ENCODE results near the gene STK33. TPM values are rescaled to one million over a fixed set of nuclear protein-coding genes. Genes with fewer than 3 reads are reported as not detected.

Gene STK33
- polyA plus RNA-seq, 6 donors from 2014 or later, result 2.5 to 11.0 (median 4.9) TPM

DNA sequence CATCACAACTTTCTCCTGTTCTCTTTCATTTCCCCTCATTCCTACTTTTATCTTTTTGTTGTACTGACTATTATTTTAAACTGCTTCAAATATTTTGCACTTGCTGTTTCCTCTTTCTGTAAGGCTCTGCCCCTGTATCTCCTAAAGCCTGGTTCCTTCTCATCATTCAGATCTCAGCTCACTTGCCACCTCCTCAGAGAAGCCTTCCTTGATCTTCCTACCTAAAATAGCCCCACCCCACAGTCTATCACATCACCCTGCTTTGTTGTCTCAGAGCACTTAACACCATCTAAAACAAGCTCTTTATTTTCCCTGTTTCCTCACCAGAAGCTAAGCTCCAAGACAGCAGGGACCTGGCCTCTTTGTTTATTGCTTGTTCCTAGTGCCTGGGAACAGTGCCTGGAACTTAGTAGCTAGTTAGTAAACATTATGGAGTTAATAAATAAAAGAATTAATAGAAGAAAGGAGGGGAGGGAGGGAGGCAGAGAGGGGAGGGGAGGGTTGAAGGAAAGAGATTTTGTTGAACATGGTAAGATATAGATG, 2.5 kb upstream of the STK33 start:
- no peak for ATAC-seq (ENCODE audit: low read depth in 2 of 2)
- H3K27me3 Mint-ChIP-seq, result peaks cover 8 to 27% (median 8%) of the 10 kb centered on the region in 3 donors
- H3K4me3 Mint-ChIP-seq, result peak overlapping the region in 1 of 8 donors; percentile 26

DNA sequence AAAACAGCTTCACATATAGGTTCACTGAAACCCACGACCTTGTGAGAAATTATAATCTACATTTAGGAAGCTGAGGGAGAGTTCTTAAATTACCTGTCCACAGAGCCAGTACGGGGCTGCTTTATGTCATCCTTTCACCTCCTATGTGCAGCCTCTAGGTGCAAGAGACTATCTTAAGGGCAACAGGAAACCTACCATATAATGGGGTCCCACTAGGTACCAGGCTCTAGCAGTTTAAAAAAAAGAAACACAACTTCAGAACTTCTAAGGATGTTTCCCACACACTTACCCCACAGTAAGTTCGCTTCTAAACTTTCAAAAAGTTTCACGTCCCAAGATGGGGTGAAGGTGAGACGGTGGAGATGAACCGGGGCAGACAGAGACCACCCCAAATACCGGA, 573 bp downstream of the STK33 start:
- ATAC-seq (ENCODE audit: low read depth in 2 of 2) (peak; percentile 40 to 45), DNase-seq (peak; percentile 10)
- H3K36me3 Mint-ChIP-seq, result no peaks in the 10 kb centered on the region
- peaks cover 0 to 13% (median 2%) of the 10 kb centered on the region in 3 donors for H3K27me3 Mint-ChIP-seq
- H3K4me1 Mint-ChIP-seq, result peaks cover 5 to 19% (median 15%) of the 10 kb centered on the region in 3 donors
- peak overlapping the region in 2 of 6 donors; percentile 46 to 85 for H3K27ac Mint-ChIP-seq
- no peaks in the 10 kb centered on the region for H3K9me3 Mint-ChIP-seq
- peak overlapping the region; percentile 78 to 94 (median 90) for H3K4me3 Mint-ChIP-seq

More for the DNA sequence above, 2.5 kb upstream of the STK33 start:
- Mint-ChIP-seq H3K4me1 (peaks cover 5 to 19% (median 15%) of the 10 kb centered on the region in 3 donors), H3K36me3 (no peaks in the 10 kb centered on the region), H3K27ac (peak overlapping the region in 1 of 6 donors; percentile 55), H3K9me3 (no peaks in the 10 kb centered on the region)
- no peak for DNase-seq

DNA sequence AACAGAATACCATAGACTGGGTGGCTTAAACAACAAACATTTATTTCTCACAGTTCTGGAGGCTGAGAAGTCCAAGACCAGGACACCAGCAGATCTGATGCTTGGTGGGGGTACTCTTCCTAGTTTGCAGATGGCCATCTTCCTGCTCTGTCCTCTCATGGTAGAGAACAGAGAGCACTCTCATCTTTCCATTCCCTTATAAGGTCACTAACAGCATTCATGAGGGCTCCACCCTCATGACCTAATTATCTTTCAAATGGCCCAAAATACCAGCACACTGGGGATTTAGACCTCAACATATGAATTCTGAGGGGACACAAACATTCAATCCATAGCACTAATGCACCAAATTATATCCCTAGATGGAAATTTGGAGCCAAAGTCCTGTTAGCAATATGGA, 6.1 kb downstream of the STK33 start:
- Mint-ChIP-seq H3K27ac (no peak overlapping the region), H3K27me3 (no peaks in the 10 kb centered on the region), H3K4me3 (peak overlapping the region in 1 of 8 donors; percentile 26), H3K9me3 (peaks cover 0 to 6% (median 0%) of the 10 kb centered on the region in 7 donors), H3K4me1 (peaks cover 0 to 4% (median 1%) of the 10 kb centered on the region in 3 donors), H3K36me3 (peaks cover 7 to 8% of the 10 kb centered on the region in 2 donors)
- ATAC-seq (ENCODE audit: low read depth in 2 of 2) (no peak), DNase-seq (no peak)

GRCh38 chr11:8586805-8587204, 7.2 kb downstream of the STK33 start:
- no peak overlapping the region for H3K4me3 Mint-ChIP-seq

DNA sequence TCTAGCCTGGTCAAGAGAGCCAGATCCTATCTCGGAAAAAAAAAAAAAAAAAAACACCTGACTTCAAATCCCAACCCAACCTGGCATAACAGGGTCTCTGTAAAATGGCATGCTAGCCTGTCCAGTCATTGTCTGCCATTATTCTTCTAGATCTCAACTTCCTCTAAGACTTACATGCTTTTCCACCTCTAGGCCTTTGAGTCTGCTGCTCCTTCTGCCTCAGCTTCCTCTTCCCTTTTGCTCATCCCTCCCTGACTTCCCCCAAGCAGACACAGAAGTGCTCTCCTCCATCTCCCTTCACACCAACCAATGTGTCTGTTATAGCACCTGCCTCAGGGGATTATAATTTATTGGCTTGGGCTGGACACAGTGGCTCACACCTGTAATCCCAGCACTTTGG, 7.8 kb downstream of the STK33 start:
- Mint-ChIP-seq H3K27me3 (no peaks in the 10 kb centered on the region), H3K4me3 (peak overlapping the region in 1 of 8 donors; percentile 36), H3K27ac (peak overlapping the region in 1 of 6 donors; percentile 70), H3K36me3 (peaks cover 7 to 8% of the 10 kb centered on the region in 2 donors), H3K9me3 (peaks cover 0 to 6% (median 2%) of the 10 kb centered on the region in 7 donors), H3K4me1 (peaks cover 4 to 5% (median 4%) of the 10 kb centered on the region in 3 donors)
- ATAC-seq (ENCODE audit: low read depth in 2 of 2), result no peak
- no peak for DNase-seq

More at GRCh38 chr11:8586805-8587204, 7.2 kb downstream of the STK33 start:
- peaks cover 0 to 6% (median 2%) of the 10 kb centered on the region in 7 donors for H3K9me3 Mint-ChIP-seq
- H3K4me1 Mint-ChIP-seq, result peaks cover 4 to 5% (median 4%) of the 10 kb centered on the region in 3 donors
- H3K27ac Mint-ChIP-seq, result no peak overlapping the region
- DNase-seq (no peak), ATAC-seq (ENCODE audit: low read depth in 2 of 2) (no peak)
- H3K27me3 Mint-ChIP-seq, result no peaks in the 10 kb centered on the region
- peaks cover 7 to 8% of the 10 kb centered on the region in 2 donors for H3K36me3 Mint-ChIP-seq

GRCh38 chr11:8584511-8584910, 9.5 kb downstream of the STK33 start:
- H3K27me3 Mint-ChIP-seq, result no peaks in the 10 kb centered on the region
- H3K27ac Mint-ChIP-seq, result no peak overlapping the region
- H3K9me3 Mint-ChIP-seq, result peaks cover 0 to 8% (median 5%) of the 10 kb centered on the region in 7 donors

DNA sequence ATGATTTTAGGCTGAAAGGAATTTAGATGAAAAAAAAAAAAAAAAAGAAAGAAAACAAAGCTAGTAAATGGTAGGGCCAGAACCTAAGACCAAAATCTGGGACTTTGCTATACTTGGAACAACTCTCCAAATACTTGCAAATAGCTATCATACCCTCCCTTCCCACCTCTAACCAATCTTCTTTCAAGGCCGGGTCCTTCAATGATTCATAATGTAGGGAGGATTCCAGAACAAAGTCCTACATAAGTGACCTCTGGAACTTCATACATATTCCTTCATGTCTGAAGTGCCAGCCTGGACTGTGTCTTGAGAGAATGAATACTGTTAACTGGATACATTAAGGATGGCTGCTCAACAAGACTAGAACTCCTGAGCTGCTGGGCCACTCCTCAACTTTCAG, 9.9 kb downstream of the STK33 start:
- peaks cover 4 to 5% (median 4%) of the 10 kb centered on the region in 3 donors for H3K4me1 Mint-ChIP-seq
- ATAC-seq (ENCODE audit: low read depth in 2 of 2) (no peak), DNase-seq (no peak)
- peaks cover 7 to 8% of the 10 kb centered on the region in 2 donors for H3K36me3 Mint-ChIP-seq
- H3K4me3 Mint-ChIP-seq, result no peak overlapping the region
- H3K27ac Mint-ChIP-seq, result no peak overlapping the region
- peaks cover 0 to 8% (median 5%) of the 10 kb centered on the region in 7 donors for H3K9me3 Mint-ChIP-seq
- H3K27me3 Mint-ChIP-seq, result no peaks in the 10 kb centered on the region

More at GRCh38 chr11:8584511-8584910, 9.5 kb downstream of the STK33 start:
- no peak for DNase-seq
- H3K4me1 Mint-ChIP-seq, result peaks cover 4 to 5% (median 4%) of the 10 kb centered on the region in 3 donors
- no peak for ATAC-seq (ENCODE audit: low read depth in 2 of 2)
- no peak overlapping the region for H3K4me3 Mint-ChIP-seq
- H3K36me3 Mint-ChIP-seq, result peaks cover 7 to 8% of the 10 kb centered on the region in 2 donors

- H3K4me3 Mint-ChIP-seq, result no peak overlapping the region
- peaks cover 2 to 5% (median 4%) of the 10 kb centered on the region in 3 donors for H3K4me1 Mint-ChIP-seq
- no peaks in the 10 kb centered on the region for H3K27me3 Mint-ChIP-seq
- H3K27ac Mint-ChIP-seq, result no peak overlapping the region
- ATAC-seq (ENCODE audit: low read depth in 2 of 2) (no peak), DNase-seq (no peak)
- H3K9me3 Mint-ChIP-seq, result peaks cover 0 to 11% (median 5%) of the 10 kb centered on the region in 7 donors
- H3K36me3 Mint-ChIP-seq, result peaks cover 4% of the 10 kb centered on the region in 2 donors
These were observed 12.7 kb downstream of the STK33 start for GRCh38 chr11:8581300-8581699.

GRCh38 chr11:8577791-8578581, 16.0 kb downstream of the STK33 start:
- peaks cover 0 to 11% (median 5%) of the 10 kb centered on the region in 7 donors for H3K9me3 Mint-ChIP-seq
- ATAC-seq (ENCODE audit: low read depth in 2 of 2) (no peak), DNase-seq (no peak)
- H3K4me1 Mint-ChIP-seq, result peaks cover 0 to 5% (median 4%) of the 10 kb centered on the region in 3 donors
- peaks cover 0 to under 1% of the 10 kb centered on the region in 2 donors for H3K36me3 Mint-ChIP-seq
- H3K27ac Mint-ChIP-seq, result no peak overlapping the region
- H3K4me3 Mint-ChIP-seq, result no peak overlapping the region
- H3K27me3 Mint-ChIP-seq, result no peaks in the 10 kb centered on the region

DNA sequence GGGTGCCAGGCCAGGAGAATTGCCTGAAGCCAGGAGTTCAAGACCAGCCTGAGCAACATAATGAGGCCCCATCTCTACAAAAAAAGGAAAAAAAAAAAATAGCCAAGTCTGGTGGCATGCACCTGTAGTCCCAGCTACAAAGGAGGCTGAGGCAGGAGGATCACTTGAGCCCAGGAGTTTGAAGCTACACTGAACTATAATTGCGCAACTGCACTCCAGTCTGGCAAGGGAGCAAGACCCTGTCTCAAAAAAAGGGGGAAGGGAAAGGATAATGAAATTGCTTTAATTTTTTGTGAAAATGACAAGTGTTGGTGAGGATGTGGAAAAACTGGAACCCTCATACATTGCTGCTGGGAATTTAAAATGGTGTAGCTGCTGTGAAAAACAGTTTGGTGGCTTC, 19.2 kb downstream of the STK33 start:
- ATAC-seq (ENCODE audit: low read depth in 2 of 2), result no peak
- Mint-ChIP-seq H3K27ac (no peak overlapping the region), H3K4me1 (no peaks in the 10 kb centered on the region), H3K4me3 (no peak overlapping the region), H3K36me3 (no peaks in the 10 kb centered on the region), H3K27me3 (no peaks in the 10 kb centered on the region), H3K9me3 (peaks cover 0 to 11% (median 0%) of the 10 kb centered on the region in 7 donors)
- no peak for DNase-seq

- ATAC-seq (ENCODE audit: low read depth in 2 of 2) (no peak), DNase-seq (no peak)
- H3K4me1 Mint-ChIP-seq, result no peaks in the 10 kb centered on the region
- no peak overlapping the region for H3K4me3 Mint-ChIP-seq
- no peak overlapping the region for H3K27ac Mint-ChIP-seq
- H3K9me3 Mint-ChIP-seq, result peaks cover 0 to 11% (median 0%) of the 10 kb centered on the region in 7 donors
- H3K27me3 Mint-ChIP-seq, result no peaks in the 10 kb centered on the region
- H3K36me3 Mint-ChIP-seq, result no peaks in the 10 kb centered on the region
These were observed 20.3 kb downstream of the STK33 start for GRCh38 chr11:8573777-8574176.

- H3K9me3 Mint-ChIP-seq, result no peaks in the 10 kb centered on the region
- H3K27ac Mint-ChIP-seq, result no peak overlapping the region
- H3K4me1 Mint-ChIP-seq, result peaks cover 0 to 10% (median 0%) of the 10 kb centered on the region in 3 donors
- no peak overlapping the region for H3K4me3 Mint-ChIP-seq
- H3K36me3 Mint-ChIP-seq, result no peaks in the 10 kb centered on the region
- DNase-seq (no peak), ATAC-seq (ENCODE audit: low read depth in 2 of 2) (no peak)
- no peaks in the 10 kb centered on the region for H3K27me3 Mint-ChIP-seq
These were observed 26.3 kb downstream of the STK33 start for GRCh38 chr11:8567602-8568198.

DNA sequence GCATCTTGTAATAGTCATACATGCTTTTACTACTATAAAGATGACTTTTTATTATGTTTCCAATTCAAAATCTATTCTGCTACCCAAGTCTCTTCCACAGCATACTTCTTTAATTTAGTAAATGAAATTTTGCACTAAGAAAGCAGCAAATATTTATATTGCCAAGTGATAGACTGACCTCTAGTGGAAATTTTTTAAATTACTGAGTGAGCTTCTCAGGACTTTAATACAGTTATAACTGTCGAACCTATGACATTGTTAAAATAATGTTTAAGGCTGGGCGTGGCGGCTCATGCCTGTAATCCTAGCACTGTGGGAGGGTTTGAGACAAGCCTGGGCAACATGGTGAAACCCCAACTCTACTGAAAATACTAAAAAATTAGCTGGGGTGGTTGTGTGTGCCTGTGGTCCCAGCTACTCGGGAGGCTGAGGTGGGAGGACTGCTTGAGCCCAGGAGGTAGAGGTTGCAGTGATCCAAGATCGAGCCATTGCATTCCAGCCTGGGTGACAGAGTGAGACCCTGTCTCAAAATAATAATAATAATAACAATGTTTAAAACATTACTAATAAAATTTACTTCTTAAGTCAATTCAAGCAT, 27.3 kb downstream of the STK33 start:
- Mint-ChIP-seq H3K9me3 (peaks cover 0 to 8% (median 2%) of the 10 kb centered on the region in 7 donors), H3K4me1 (peaks cover 0 to 10% (median 0%) of the 10 kb centered on the region in 3 donors), H3K27ac (peak overlapping the region in 1 of 6 donors; percentile 10), H3K27me3 (no peaks in the 10 kb centered on the region), H3K36me3 (peaks cover 0 to 9% of the 10 kb centered on the region in 2 donors), H3K4me3 (no peak overlapping the region)
- ATAC-seq (ENCODE audit: low read depth in 2 of 2), result peak in 1 of 2 donors; percentile 45
- DNase-seq, result peak; percentile 46
